ENCODE measurements around the gene ZNF224. TPM values are rescaled to one million over a fixed set of nuclear protein-coding genes. Genes with fewer than 3 reads are reported as not detected.

Gene ZNF224
- total RNA-seq, 1 donor from 2014 or later = 24.8 TPM

DNA sequence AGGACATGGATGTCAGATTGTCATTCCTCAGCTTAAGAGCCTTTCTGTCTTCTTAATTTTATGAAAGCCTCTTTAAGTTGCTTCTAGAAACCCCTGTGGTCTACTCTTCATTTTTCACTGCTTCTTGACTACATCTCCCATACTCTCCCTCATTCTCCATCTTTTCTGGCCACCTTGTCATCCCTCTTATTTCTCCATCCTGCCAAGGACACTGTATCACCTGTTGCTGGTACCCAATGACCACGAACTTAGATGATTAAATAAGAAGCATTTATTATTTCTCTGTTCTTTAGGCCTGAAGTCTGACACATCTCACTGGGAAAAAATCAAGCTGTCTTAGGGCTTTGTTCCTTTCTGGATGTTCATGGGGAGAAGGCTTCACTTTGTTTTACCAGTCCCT, 33.1 kb upstream of the ZNF224 start:
- Histone ChIP-seq H3K36me3 (peaks cover 64% of the 10 kb centered on the region), H3K4me1 (no peaks in the 10 kb centered on the region), H3K27ac (no peak overlapping the region), H3K9me3 (peaks cover 18% of the 10 kb centered on the region), H3K27me3 (no peaks in the 10 kb centered on the region), H3K4me3 (no peak overlapping the region)
- intact Hi-C loops (cut with DNase I) = no loop called here
- no peak for ATAC-seq
- no peak for DNase-seq
- TF ChIP-seq, protein P1, sequence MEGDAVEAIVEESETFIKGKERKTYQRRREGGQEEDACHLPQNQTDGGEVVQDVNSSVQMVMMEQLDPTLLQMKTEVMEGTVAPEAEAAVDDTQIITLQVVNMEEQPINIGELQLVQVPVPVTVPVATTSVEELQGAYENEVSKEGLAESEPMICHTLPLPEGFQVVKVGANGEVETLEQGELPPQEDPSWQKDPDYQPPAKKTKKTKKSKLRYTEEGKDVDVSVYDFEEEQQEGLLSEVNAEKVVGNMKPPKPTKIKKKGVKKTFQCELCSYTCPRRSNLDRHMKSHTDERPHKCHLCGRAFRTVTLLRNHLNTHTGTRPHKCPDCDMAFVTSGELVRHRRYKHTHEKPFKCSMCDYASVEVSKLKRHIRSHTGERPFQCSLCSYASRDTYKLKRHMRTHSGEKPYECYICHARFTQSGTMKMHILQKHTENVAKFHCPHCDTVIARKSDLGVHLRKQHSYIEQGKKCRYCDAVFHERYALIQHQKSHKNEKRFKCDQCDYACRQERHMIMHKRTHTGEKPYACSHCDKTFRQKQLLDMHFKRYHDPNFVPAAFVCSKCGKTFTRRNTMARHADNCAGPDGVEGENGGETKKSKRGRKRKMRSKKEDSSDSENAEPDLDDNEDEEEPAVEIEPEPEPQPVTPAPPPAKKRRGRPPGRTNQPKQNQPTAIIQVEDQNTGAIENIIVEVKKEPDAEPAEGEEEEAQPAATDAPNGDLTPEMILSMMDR (IDR thresholded peaks at IDR 0.05) = no peak

DNA sequence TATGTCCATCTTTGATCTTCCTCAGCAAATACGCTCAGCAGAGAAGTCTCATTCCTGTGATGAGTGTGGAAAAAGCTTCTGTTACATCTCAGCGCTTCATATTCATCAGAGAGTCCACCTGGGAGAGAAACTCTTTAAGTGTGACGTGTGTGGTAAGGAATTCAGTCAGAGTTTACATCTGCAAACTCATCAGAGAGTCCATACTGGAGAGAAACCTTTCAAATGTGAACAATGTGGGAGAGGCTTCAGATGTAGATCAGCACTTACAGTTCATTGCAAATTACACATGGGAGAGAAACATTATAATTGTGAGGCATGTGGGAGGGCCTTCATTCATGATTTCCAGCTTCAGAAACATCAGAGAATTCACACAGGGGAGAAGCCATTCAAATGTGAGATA, 27.9 kb upstream of the ZNF224 start:
- DNase-seq (no peak), ATAC-seq (no peak)
- no peak overlapping the region for H3K4me3 ChIP-seq
- TF ChIP-seq, protein P1 (IDR thresholded peaks at IDR 0.05) = no peak
- H3K27ac ChIP-seq = no peak overlapping the region
- peaks cover 42% of the 10 kb centered on the region for H3K36me3 ChIP-seq
- intact Hi-C loops (cut with DNase I) = no loop called here
- H3K4me1 ChIP-seq = no peaks in the 10 kb centered on the region
- H3K9me3 ChIP-seq = peaks cover 43% of the 10 kb centered on the region
- H3K27me3 ChIP-seq = no peaks in the 10 kb centered on the region

DNA sequence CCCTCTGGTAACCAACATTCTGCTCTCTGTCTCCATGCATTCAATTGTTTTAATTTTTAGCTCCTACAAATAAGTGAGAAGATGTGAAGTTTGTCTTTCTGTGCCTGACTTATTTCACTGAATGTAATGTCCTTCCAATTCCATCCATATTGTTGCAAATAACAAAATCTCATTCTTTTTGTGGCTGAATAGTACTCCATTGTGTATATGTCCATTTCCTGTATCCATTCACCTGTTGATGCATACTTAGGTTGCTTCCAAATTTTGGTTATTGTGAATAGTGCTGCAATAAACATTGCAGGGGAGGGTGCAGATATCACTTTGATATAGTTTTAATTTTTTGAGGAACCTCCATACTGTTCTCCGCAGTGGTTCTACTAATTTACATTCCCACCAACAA, 24.7 kb upstream of the ZNF224 start:
- Histone ChIP-seq H3K4me3 (no peak overlapping the region), H3K36me3 (peaks cover 14% of the 10 kb centered on the region), H3K27ac (no peak overlapping the region), H3K9me3 (peaks cover 40% of the 10 kb centered on the region), H3K4me1 (no peaks in the 10 kb centered on the region), H3K27me3 (no peaks in the 10 kb centered on the region)
- intact Hi-C loops (cut with DNase I) = no loop called here
- DNase-seq (no peak), ATAC-seq (no peak)
- TF ChIP-seq, protein P1 (IDR thresholded peaks at IDR 0.05) = no peak

DNA sequence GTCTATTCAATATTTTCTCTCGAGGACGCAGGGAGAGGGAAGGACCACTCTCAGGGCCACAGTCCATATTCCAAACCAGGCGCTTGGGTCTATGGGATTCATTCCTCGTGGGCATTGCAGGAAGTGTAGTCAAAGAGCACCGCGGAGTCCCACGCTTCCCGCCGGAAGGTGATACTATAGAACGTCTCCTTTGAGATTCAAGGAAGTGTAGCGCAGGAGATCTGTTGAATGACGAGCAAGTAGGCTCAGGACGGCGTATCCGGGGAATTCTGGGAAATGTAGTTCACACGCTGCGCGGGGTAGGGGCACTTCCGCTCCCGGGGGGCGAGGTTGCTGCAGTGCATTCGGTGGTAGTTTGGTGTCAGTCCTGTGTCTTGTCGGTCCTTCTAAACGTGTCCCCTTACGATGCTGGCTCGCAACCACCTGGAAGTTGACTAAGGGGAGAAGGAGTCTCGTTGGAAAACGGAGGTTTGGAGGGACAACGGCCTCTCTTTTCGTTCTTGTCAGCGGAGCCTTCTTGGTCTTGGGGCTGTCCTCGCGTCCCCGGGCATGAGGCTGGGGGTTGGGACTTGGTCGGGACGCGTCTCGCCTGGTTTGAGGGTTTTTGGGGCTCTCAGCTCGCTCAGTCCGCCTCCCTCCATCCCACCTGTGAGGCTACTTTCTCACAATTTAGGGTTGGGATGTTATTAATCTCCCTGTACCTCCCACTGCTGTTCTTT, 22.2 kb upstream of the ZNF224 start, which contains the start of gene ZNF284:
TSS of gene ZNF284 (plus strand) at position 336 of the 719 bp plus-strand sequence. CDS start 4,231 bp downstream, outside the sequence.
- H3K9me3 ChIP-seq = peaks cover 18% of the 10 kb centered on the region
- no peaks in the 10 kb centered on the region for H3K27me3 ChIP-seq
- H3K4me3 ChIP-seq = peak within 1 kb of the TSS; percentile 76
- TF ChIP-seq, protein P1 (IDR thresholded peaks at IDR 0.05) = no peak
- H3K4me1 ChIP-seq = no peaks in the 10 kb centered on the region
- ATAC-seq (peak; percentile 100), DNase-seq (peak; percentile 89)
- no peaks in the 10 kb centered on the region for H3K36me3 ChIP-seq
- intact Hi-C loops (cut with DNase I) = no loop called here
- H3K27ac ChIP-seq = peak within 1 kb of the TSS; percentile 31

DNA sequence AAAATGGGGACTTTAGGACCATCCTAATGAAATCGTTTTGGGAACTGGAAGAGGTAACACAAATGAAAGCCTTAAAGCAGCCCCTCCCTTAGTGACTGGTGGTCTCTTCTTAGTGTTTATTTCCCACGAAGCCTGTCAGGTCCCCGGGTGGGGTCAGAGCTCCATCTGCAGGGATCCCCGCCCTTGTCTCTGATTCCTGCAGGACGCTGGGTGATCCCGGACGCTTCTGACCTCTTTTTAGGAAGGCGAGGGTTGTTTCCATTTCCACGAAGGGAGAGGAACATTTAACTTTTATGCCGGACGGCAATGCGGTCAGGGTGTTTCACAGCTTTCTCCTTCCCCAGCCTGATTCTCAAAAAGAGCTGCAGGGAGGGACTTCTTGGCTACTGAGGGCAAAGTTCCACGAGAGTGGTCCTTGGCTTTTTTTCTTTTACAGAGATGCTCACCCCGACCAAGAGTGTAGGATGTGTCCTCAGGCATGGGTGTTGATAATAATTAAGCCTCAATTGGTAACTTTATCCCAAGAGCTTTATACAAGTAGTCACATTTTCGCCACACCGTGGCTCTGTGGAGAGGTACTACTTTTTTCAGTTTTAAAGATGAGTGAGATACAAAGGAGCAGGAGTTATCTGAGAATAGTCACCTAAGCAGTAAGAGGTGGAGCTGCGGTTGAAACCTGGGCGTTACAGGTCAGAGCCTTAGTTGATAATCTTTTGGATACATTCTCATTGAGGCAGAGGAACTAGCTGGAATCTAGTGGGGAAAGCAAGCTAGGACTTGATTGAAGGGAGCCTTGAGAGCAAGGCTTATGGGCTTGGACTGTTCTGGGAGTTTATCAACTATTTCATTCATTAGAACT, 21.4 kb upstream of the ZNF224 start:
- Histone ChIP-seq H3K4me3 (peak overlapping the region; percentile 76), H3K4me1 (no peaks in the 10 kb centered on the region), H3K9me3 (peaks cover 10% of the 10 kb centered on the region), H3K27me3 (no peaks in the 10 kb centered on the region), H3K36me3 (no peaks in the 10 kb centered on the region), H3K27ac (no peak overlapping the region)
- DNase-seq (no peak), ATAC-seq (peak; percentile 16)
- TF ChIP-seq, protein P1 (IDR thresholded peaks at IDR 0.05) = no peak
- intact Hi-C loops (cut with DNase I) = no loop called here
